Activated T-helper 2 cell treated with anti-CD3 and anti-CD28 coated beads, Interferon-gamma antibody, Interleukin-2, Interleukin-4, amounts not matched to agents 10 μg/mL and 5 μg/mL and 100 μg/mL, durations not matched to agents 14 hours and 24 hours and 36 hours (primary cell): ENCODE results near the gene MOAP1. TPM values are rescaled to one million over a fixed set of nuclear protein-coding genes. Genes with fewer than 3 reads are reported as not detected.

ENCODE experiments used
- total RNA-seq: library from RNA; stranded (reverse); gene quantifications from 2 replicates; pipeline ENCODE4 v1.2.3, GENCODE V29; 2022

The MOAP1 gene
- total RNA-seq, 1 donor from 2014 or later, result 18.7 TPM

Other genes starting within 250 kb of the MOAP1 start
- 66.9 and 70.8 TPM in 2 replicates for gene ITPK1, start 69.0 kb downstream of the MOAP1 start, total RNA-seq
- gene LYSET, start 420 bp upstream of the MOAP1 start, total RNA-seq, result 12.2 and 13.4 TPM in 2 replicates
- 13.4 and 15.2 TPM in 2 replicates for gene GON7, start 22.2 kb upstream of the MOAP1 start, total RNA-seq
- gene UBR7, start 22.4 kb upstream of the MOAP1 start, total RNA-seq, result 30.9 and 32.9 TPM in 2 replicates
- gene BTBD7, start 148.1 kb upstream of the MOAP1 start, total RNA-seq, result 16.5 and 17.9 TPM in 2 replicates
- gene COX8C, start 162.3 kb upstream of the MOAP1 start, total RNA-seq, result not detected in 2 replicates
- 0.02 TPM in 1 of 2 replicates, not detected in the other for gene UNC79, start 246.0 kb upstream of the MOAP1 start, total RNA-seq